IMR-90 (cell line): Measurements from ENCODE around the gene DNMT3A. TPM values are rescaled to one million over a fixed set of nuclear protein-coding genes. Genes with fewer than 3 reads are reported as not detected.

Experiments
- ATAC-seq: fragments of 200-7000 bp; cut with Tn5 transposase; 2 replicates; pipeline ENCODE4 v1.9.1; 2020; ENCODE audit warnings: low read depth, mild to moderate bottlenecking, moderate library complexity
- BruUV-seq: library from RNA; stranded (reverse); fragments of 400-500 nt; replicated peaks from 2 replicates; lab custom pipeline; 2021; lab: Mats Ljungman, UMichigan
- CTCF ChIA-PET: fragments of 300-600 bp; formaldehyde crosslinking; extraction: SDS; loops from one replicate; lab custom pipeline; 2021; ENCODE audit warnings: antibody characterized with exemption; lab: Yijun Ruan, JAX
- POLR2A ChIA-PET: fragments of 300-600 bp; sonication (Branson Sonifier 250); formaldehyde crosslinking; loops from one replicate; lab custom pipeline; 2022; ENCODE audit warnings: antibody characterized with exemption; ENCODE audit not compliant: unreplicated experiment; lab: Charles Lee
- DNase-seq: peaks from one replicate; pipeline ENCODE4 v3.0.0; 2013
- H2AFZ ChIP-seq: replicated peaks from 2 replicates; pipeline ENCODE3; 2013; ENCODE audit warnings: low read length, mild to moderate bottlenecking; ENCODE audit not compliant: poor library complexity
- H2AK5ac ChIP-seq: 2 replicates; pipeline ENCODE4 v1.6.1; 2013; ENCODE audit warnings: low read depth, low read length, inconsistent platforms
- H2AK9ac ChIP-seq: replicated peaks from 2 replicates; pipeline ENCODE3; 2013; ENCODE audit warnings: mild to moderate bottlenecking, low read depth, low read length, moderate library complexity; ENCODE audit not compliant: poor library complexity
- H2BK120ac ChIP-seq: 2 replicates; pipeline ENCODE4 v1.6.1; 2013; ENCODE audit warnings: low read depth, low read length, inconsistent platforms
- H2BK15ac ChIP-seq: 3 replicates; pipeline ENCODE4 v1.6.1; 2013; ENCODE audit warnings: low read depth, low read length, inconsistent platforms
- H2BK20ac ChIP-seq: 2 replicates; pipeline ENCODE4 v1.6.1; 2013; ENCODE audit warnings: low read depth, mild to moderate bottlenecking, inconsistent platforms, low read length, moderate library complexity
- H2BK5ac ChIP-seq: 2 replicates; pipeline ENCODE4 v1.6.1; 2013; ENCODE audit warnings: mild to moderate bottlenecking, low read depth, low read length, inconsistent platforms; ENCODE audit not compliant: poor library complexity, severe bottlenecking
- H3K14ac ChIP-seq: replicated peaks from 2 replicates; pipeline ENCODE4 v1.6.1; 2013; ENCODE audit warnings: low read depth, low read length, inconsistent platforms
- H3K18ac ChIP-seq: 2 replicates; pipeline ENCODE4 v1.6.1; 2013; ENCODE audit warnings: low read depth, low read length, control low read depth
- H3K23ac ChIP-seq: 2 replicates; pipeline ENCODE4 v1.6.1; 2013; ENCODE audit warnings: low read depth, low read length, inconsistent platforms
- H3K27ac ChIP-seq: 2 replicates; pipeline ENCODE4 v1.5.1; 2013; ENCODE audit warnings: mild to moderate bottlenecking, control low read depth, low read length; ENCODE audit not compliant: insufficient read depth
- H3K27me3 ChIP-seq: 2 replicates; pipeline ENCODE4 v1.6.1; 2013; ENCODE audit warnings: low read length; ENCODE audit not compliant: control insufficient read depth, insufficient read depth
- H3K36me3 ChIP-seq: 2 replicates; pipeline ENCODE4 v1.6.1; 2013; ENCODE audit warnings: low read length, mixed read lengths; ENCODE audit not compliant: control insufficient read depth, insufficient read depth
- H3K4ac ChIP-seq: 2 replicates; pipeline ENCODE4 v1.6.1; 2013; ENCODE audit warnings: low read depth, low read length, inconsistent platforms
- H3K4me1 ChIP-seq: 2 replicates; pipeline ENCODE4 v1.6.1; 2013; ENCODE audit warnings: low read length, mixed read lengths; ENCODE audit not compliant: control insufficient read depth, insufficient read depth
- H3K4me2 ChIP-seq: 2 replicates; pipeline ENCODE4 v1.6.1; 2013; ENCODE audit warnings: low read depth, mild to moderate bottlenecking, control low read depth, low read length, moderate library complexity
- H3K4me3 ChIP-seq: 2 replicates; pipeline ENCODE4 v1.5.1; 2013; ENCODE audit warnings: low read depth, mild to moderate bottlenecking, control low read depth, low read length, moderate library complexity; ENCODE audit not compliant: insufficient read depth
- H3K56ac ChIP-seq: 2 replicates; pipeline ENCODE4 v1.6.1; 2013; ENCODE audit warnings: low read length, inconsistent platforms; ENCODE audit not compliant: insufficient read depth; ENCODE audit errors: extremely low read depth
- H3K79me1 ChIP-seq, 2 experiments: 2 replicates each; pipeline ENCODE4 v1.6.1; 2013; ENCODE audit warnings: low read length in 2 of 2, inconsistent platforms in 1 of 2, low read depth in 1 of 2
- H3K9ac ChIP-seq: 2 replicates; pipeline ENCODE4 v1.6.1; 2013; ENCODE audit warnings: low read depth, low read length, control low read depth
- H3K9me1 ChIP-seq: 2 replicates; pipeline ENCODE4 v1.6.1; 2013; ENCODE audit warnings: low read length, inconsistent platforms; ENCODE audit not compliant: insufficient read depth
- H3K9me3 ChIP-seq: 2 replicates; pipeline ENCODE4 v1.6.1; 2013; ENCODE audit warnings: low read length; ENCODE audit not compliant: control insufficient read depth, insufficient read depth
- H4K20me1 ChIP-seq: 2 replicates; pipeline ENCODE4 v1.6.1; 2013; ENCODE audit warnings: low read length, inconsistent platforms; ENCODE audit not compliant: insufficient read depth
- H4K5ac ChIP-seq: 2 replicates; pipeline ENCODE4 v1.6.1; 2013; ENCODE audit warnings: mild to moderate bottlenecking, low read depth, low read length, control low read depth
- H4K8ac ChIP-seq, 2 experiments: 2 replicates each; pipeline ENCODE4 v1.6.1; 2013; ENCODE audit warnings: low read depth in 2 of 2, low read length in 2 of 2, control low read depth in 1 of 2, inconsistent platforms in 1 of 2
- H4K91ac ChIP-seq: 2 replicates; pipeline ENCODE4 v1.6.1; 2013; ENCODE audit warnings: low read depth, low read length, inconsistent platforms; ENCODE audit not compliant: insufficient read depth
- BHLHE40 ChIP-seq: fragments of 150-350 bp; IDR thresholded peaks from 2 replicates; pipeline ENCODE4 v1.6.1; 2016; ENCODE audit warnings: mild to moderate bottlenecking, low read depth, low read length
- CEBPB ChIP-seq: IDR thresholded peaks from 2 replicates; pipeline ENCODE4 v1.6.1; 2012; ENCODE audit warnings: low read depth, low read length, improper control_type of control experiment
- CHD1 ChIP-seq: IDR thresholded peaks from 2 replicates; pipeline ENCODE4 v1.6.1; 2012; ENCODE audit warnings: low read depth, low read length, improper control_type of control experiment
- CTCF ChIP-seq: conservative IDR thresholded peaks from 2 replicates; pipeline ENCODE4 v1.5.1; 2012; ENCODE audit warnings: mild to moderate bottlenecking, low read depth, low read length, improper control_type of control experiment
- FOS ChIP-seq: fragments of 150-350 bp; IDR thresholded peaks from 2 replicates; pipeline ENCODE4 v1.6.1; 2016; ENCODE audit warnings: low read depth, low read length
- MAFK ChIP-seq: IDR thresholded peaks from 2 replicates; pipeline ENCODE4 v1.6.1; 2012; ENCODE audit warnings: low read depth, low read length, improper control_type of control experiment
- MAZ ChIP-seq: IDR thresholded peaks from 2 replicates; pipeline ENCODE4 v1.6.1; 2012; ENCODE audit warnings: low read depth, mild to moderate bottlenecking, low read length, improper control_type of control experiment, moderate library complexity, borderline replicate concordance
- POLR2A ChIP-seq: IDR thresholded peaks from 2 replicates; pipeline ENCODE4 v1.6.1; 2012; ENCODE audit warnings: mild to moderate bottlenecking, low read depth, low read length
- RCOR1 ChIP-seq: IDR thresholded peaks from 2 replicates; pipeline ENCODE4 v1.6.1; 2012; ENCODE audit warnings: mild to moderate bottlenecking, low read length, improper control_type of control experiment; ENCODE audit not compliant: insufficient replicate concordance
- SMC3 ChIP-seq: fragments of 150-350 bp; IDR thresholded peaks from 2 replicates; pipeline ENCODE4 v1.6.1; 2016; ENCODE audit warnings: low read depth, mild to moderate bottlenecking, antibody characterized with exemption, low read length, moderate library complexity
- USF2 ChIP-seq: fragments of 150-350 bp; IDR thresholded peaks from 2 replicates; pipeline ENCODE4 v1.6.1; 2017; ENCODE audit warnings: mild to moderate bottlenecking, antibody characterized with exemption, low read length, low read depth
- WGBS, 2 experiments: methylation state at CpG; one replicate each; pipeline versions ENCODE4 v1.1.5 to v1.1.7; 2013; ENCODE audit warnings: missing lambda C conversion rate in 2 of 2; ENCODE audit not compliant: insufficient read length in 1 of 2; ENCODE audit errors: extremely low coverage in 2 of 2; 5-methylcytosine and 5-hydroxymethylcytosine counted together
- dilution Hi-C: fragments of 300-500 bp; cut with HindIII; formaldehyde crosslinking; loops from one replicate; pipeline ENCODE4 v1.14.3; 2018; ENCODE audit warnings: low sequenced_read_pairs; ENCODE audit not compliant: unreplicated experiment
- in situ Hi-C: fragments of 300-500 bp; cut with MboI; formaldehyde crosslinking; loops from 3 replicates; pipeline ENCODE4 v1.14.3; 2019; ENCODE audit warnings: low sequenced_read_pairs, inconsistent platforms, mixed read lengths
- intact Hi-C: fragments of 100-400 bp; cut with micrococcal nuclease; formaldehyde crosslinking; loops from 2 replicates; pipeline ENCODE4 v1.10.0; 2022
- polyA plus RNA-seq, 3 experiments: library from polyadenylated mRNA; depleted of rRNA; stranded (reverse); fragments of >200 nt; gene quantifications; 2 replicates each; pipeline ENCODE4 v1.2.3, GENCODE V29; 2012; ENCODE audit warnings: low replicate concordance in 1 of 3
- total RNA-seq: library from RNA; depleted of rRNA; stranded (reverse); fragments of >200 nt; gene quantifications from 2 replicates; pipeline ENCODE4 v1.2.3, GENCODE V29; 2012

Gene DNMT3A
- total and polyA plus RNA-seq, 2 of the 4 experiments (the other 2 are of a cell fraction): 4.4 to 9.7 TPM

DNA sequence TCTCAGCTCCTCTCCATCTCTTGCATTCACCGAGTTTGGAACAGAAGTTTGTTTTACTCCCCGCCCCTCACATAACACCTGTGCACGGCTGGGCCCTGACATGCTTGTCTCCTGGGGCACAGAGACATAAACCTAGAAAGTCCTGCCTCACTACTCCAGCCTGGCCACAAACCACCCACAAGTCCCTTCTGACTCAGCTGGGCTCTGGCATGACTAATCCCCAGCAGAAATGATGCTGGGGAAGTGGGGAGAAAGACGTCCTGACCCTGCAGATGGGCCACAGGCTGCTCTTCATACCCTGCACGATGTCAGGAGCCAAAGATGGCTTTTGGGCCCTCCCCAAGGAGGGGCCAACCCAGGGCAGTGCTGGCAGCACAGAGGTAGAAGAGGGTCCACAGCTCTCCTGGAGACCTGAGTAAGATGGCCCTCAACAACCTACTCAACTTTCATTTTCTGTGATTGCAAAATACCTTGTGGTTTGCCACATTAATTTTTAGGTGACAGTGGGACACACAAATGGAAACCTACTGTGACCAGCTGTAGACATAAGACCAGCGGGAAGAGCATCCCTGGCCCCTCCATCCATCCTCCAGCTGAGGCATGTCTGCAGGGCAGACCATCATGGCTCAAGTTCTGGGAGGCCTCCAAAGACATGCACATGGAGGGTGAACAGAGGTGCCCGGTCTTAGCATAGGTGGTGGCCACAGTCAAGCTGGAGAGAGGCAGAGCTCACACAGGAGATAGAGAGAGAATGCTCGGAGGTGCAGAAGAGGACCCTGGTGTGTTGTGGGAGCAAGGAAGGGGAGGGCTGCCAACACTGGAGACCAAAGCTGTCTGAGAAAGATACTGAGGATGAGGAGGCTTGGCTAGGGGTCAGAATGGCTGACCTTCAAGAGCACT is 40.0 kb downstream of the DNMT3A start:
- dilution Hi-C loops: no loop called here

More for the DNA sequence above, 40.0 kb downstream of the DNMT3A start:
- Histone ChIP-seq H2BK15ac (no peak overlapping the region), H3K79me1 (peaks cover 0 to 5% of the 10 kb centered on the region in 2 experiments; a peak in 1 of 4 replicates), H3K27ac (no peak overlapping the region), H2AK5ac (no peak overlapping the region; the same call in 1 of the 2 replicates), H3K36me3 (peaks cover 26% of the 10 kb centered on the region; the same call in 1 of the 2 replicates), H3K9me3 (no peaks in the 10 kb centered on the region), H2AFZ (peak overlapping the region; percentile 72), H2BK5ac (no peak overlapping the region), H2AK9ac (peak overlapping the region; percentile 67), H3K4me3 (no peak overlapping the region), H4K91ac (no peak overlapping the region), H3K27me3 (no peaks in the 10 kb centered on the region), H4K20me1 (peaks cover 31% of the 10 kb centered on the region), H3K18ac (no peak overlapping the region), H4K8ac (no peak overlapping the region), H3K4me2 (peak overlapping the region; percentile 37; the same call in 1 of the 2 replicates), H2BK20ac (no peak overlapping the region), H4K5ac (no peak overlapping the region), H3K23ac (no peak overlapping the region), H3K9me1 (peaks cover 8% of the 10 kb centered on the region), H3K4ac (no peak overlapping the region; the same call in 1 of the 2 replicates), H2BK120ac (no peak overlapping the region), H3K56ac (no peak overlapping the region), H3K14ac (peak overlapping the region; percentile 45; the same call in 1 of the 2 replicates), H3K9ac (no peak overlapping the region), H3K4me1 (peaks cover 12% of the 10 kb centered on the region)
- no peak for TF ChIP-seq POLR2A
- no peak for TF ChIP-seq RCOR1
- no peak for TF ChIP-seq SMC3
- TF ChIP-seq CTCF: no peak
- no peak for TF ChIP-seq CHD1
- no peak for TF ChIP-seq BHLHE40
- peak; percentile 74 for TF ChIP-seq CEBPB
- TF ChIP-seq MAFK: peak; percentile 3; the same call in 1 of the 2 replicates
- TF ChIP-seq FOS: peak; percentile 82
- no peak for TF ChIP-seq USF2
- 0 out of 2 replicates have a peak, but pooled peaks have one; percentile 14 for TF ChIP-seq MAZ
- DNase-seq (peak; percentile 91), ATAC-seq (peak; percentile 93)
- intact Hi-C loops: loop anchor here (10.0 kb wide), 1 partner anchor 363 kb away; no protein-coding TSS in a partner anchor
- CTCF ChIA-PET: interaction anchor here (0.5 kb wide), 1 partner anchor 9 kb away, joined by 3 read pairs; no protein-coding TSS in a partner anchor
- in situ Hi-C loops: no loop called here
- no TSS peak for BruUV-seq
- POLR2A ChIA-PET: no interaction called here
- 31% methylated on average over 3 of the region's 8 CpGs; no CpG with 5 or more reads in 1 of the 2 experiments for WGBS, 2 experiments
